GM13977 (cell line): ENCODE results near the gene ZNF740.

Source experiments
- DNase-seq: peaks from one replicate; pipeline ENCODE4 v3.0.0; 2012; ENCODE audit warnings: low spot score
- CTCF ChIP-seq: IDR thresholded peaks from 2 replicates; pipeline ENCODE4 v1.5.1; 2012; ENCODE audit warnings: mild to moderate bottlenecking, control low read depth; ENCODE audit not compliant: insufficient read depth; ENCODE audit errors: extremely low read depth, missing control alignments
- in situ Hi-C: fragments of 300-500 bp; cut with MboI; formaldehyde crosslinking; loops from one replicate; pipeline ENCODE4 v1.12.0; 2022; ENCODE audit warnings: low sequenced_read_pairs, low pct_unique_long_range_greater_than_20kb, mixed read lengths, inconsistent platforms; ENCODE audit not compliant: unreplicated experiment

The ZNF740 gene

GRCh38 chr12:53147653-53148052, 32.9 kb upstream of the ZNF740 start:
- in situ Hi-C loops, result no loop called here
- no peak for TF ChIP-seq CTCF
- no peak for DNase-seq

- in situ Hi-C loops, result no loop called here
- DNase-seq, result no peak
- TF ChIP-seq CTCF, result no peak
Measured at GRCh38 chr12:53151039-53151438, 29.5 kb upstream of the ZNF740 start.

- no peak for TF ChIP-seq CTCF
- no peak for DNase-seq
- in situ Hi-C loops, result no loop called here
Measured at GRCh38 chr12:53152390-53152789, 28.1 kb upstream of the ZNF740 start.

- DNase-seq, result peak; percentile 92
- TF ChIP-seq CTCF, result peak; percentile 99
- in situ Hi-C loops, result no loop called here
Measured at GRCh38 chr12:53159195-53159839, 21.2 kb upstream of the ZNF740 start.

GRCh38 chr12:53160000-53160399, 20.5 kb upstream of the ZNF740 start:
- no peak for DNase-seq
- TF ChIP-seq CTCF, result no peak
- in situ Hi-C loops, result no loop called here

- in situ Hi-C loops, result no loop called here
- TF ChIP-seq CTCF, result no peak
- no peak for DNase-seq
Measured at GRCh38 chr12:53160673-53161072, 19.8 kb upstream of the ZNF740 start.
